IPS-15b (cell line): Measurements from ENCODE around the gene DDX41.

Experiments used
- H3K27me3 ChIP-seq: one replicate; pipeline ENCODE4 v1.6.1; 2013; ENCODE audit warnings: low read length; ENCODE audit not compliant: control insufficient read depth, insufficient read depth
- H3K36me3 ChIP-seq: one replicate; pipeline ENCODE4 v1.6.1; 2013; ENCODE audit warnings: low read length; ENCODE audit not compliant: control insufficient read depth, insufficient read depth
- H3K4me1 ChIP-seq: one replicate; pipeline ENCODE4 v1.6.1; 2013; ENCODE audit warnings: mild to moderate bottlenecking, low read length; ENCODE audit not compliant: control insufficient read depth, insufficient read depth
- H3K4me3 ChIP-seq: one replicate; pipeline ENCODE4 v1.5.1; 2013; ENCODE audit warnings: low read depth, low read length
- H3K9ac ChIP-seq: one replicate; pipeline ENCODE4 v1.6.1; 2013; ENCODE audit warnings: low read depth, mild to moderate bottlenecking, low read length
- H3K9me3 ChIP-seq: one replicate; pipeline ENCODE4 v1.6.1; 2013; ENCODE audit warnings: mild to moderate bottlenecking, low read length; ENCODE audit not compliant: control insufficient read depth, insufficient read depth

The DDX41 gene

DNA sequence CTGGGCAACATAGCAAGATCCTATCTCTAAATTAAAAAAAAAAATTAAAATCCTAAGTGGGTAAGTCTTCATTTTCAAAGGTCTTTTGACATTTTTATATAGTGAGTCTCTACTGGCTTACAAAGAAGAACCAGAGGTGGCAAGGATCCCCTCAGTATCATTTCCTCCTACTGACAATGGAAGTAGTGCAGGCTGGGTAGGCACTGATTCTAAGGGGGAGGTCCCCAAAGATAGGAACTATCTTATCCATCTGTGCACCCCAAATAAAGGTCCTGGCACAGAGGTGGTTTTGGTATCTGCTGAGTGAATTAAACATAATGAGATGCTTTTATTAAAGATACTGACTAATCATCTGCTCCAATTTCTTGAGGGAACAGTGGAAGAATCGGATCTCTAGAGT, 33.4 kb upstream of the DDX41 start:
- no peaks in the 10 kb centered on the region for H3K27me3 ChIP-seq
- no peak overlapping the region for H3K4me3 ChIP-seq
- H3K9ac ChIP-seq, result no peak overlapping the region
- peaks cover 2% of the 10 kb centered on the region for H3K4me1 ChIP-seq
- H3K9me3 ChIP-seq, result no peaks in the 10 kb centered on the region
- no peaks in the 10 kb centered on the region for H3K36me3 ChIP-seq

DNA sequence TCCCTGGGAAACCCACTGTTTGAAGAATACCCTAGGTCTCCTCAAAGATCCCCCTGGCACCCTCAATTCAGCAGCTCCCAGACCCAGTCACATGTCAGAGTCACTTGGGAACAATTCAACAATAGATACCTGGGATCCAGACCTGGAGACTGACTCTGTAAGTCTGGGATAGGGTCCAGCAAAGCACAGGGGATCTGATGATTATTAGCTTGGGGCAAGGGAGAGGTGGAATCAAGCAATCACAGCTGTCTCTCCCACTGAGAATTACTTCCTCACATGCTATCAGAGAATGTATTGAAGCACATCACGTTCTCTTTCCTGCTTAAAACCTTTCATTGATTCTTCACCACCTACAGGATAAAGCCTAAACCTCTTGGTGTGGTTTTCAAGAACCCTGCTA, 31.7 kb upstream of the DDX41 start:
- H3K4me1 ChIP-seq, result no peaks in the 10 kb centered on the region
- no peak overlapping the region for H3K4me3 ChIP-seq
- H3K27me3 ChIP-seq, result no peaks in the 10 kb centered on the region
- H3K9ac ChIP-seq, result no peak overlapping the region
- H3K36me3 ChIP-seq, result no peaks in the 10 kb centered on the region
- H3K9me3 ChIP-seq, result no peaks in the 10 kb centered on the region

DNA sequence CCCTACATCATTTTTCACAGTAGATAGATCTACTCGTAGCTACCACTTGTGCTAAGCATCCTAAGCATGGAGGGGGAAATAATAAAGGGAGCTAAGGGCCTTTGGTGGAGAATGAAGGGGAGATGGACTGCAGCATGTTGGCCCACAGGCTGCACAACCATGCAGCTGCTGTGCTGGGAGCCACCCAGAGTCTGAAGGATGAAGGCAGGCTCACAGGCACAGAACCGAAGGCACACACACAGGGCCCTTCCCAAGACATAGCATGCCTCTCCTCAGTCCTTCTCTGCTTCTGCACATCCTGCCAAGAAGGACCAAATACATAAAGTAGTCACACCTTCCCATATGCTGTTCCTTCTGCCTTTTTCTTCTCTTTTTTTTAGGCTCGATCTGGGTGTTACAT, 31.0 kb upstream of the DDX41 start:
- no peaks in the 10 kb centered on the region for H3K9me3 ChIP-seq
- H3K4me1 ChIP-seq, result no peaks in the 10 kb centered on the region
- no peaks in the 10 kb centered on the region for H3K36me3 ChIP-seq
- H3K4me3 ChIP-seq, result no peak overlapping the region
- no peak overlapping the region for H3K9ac ChIP-seq
- no peaks in the 10 kb centered on the region for H3K27me3 ChIP-seq

DNA sequence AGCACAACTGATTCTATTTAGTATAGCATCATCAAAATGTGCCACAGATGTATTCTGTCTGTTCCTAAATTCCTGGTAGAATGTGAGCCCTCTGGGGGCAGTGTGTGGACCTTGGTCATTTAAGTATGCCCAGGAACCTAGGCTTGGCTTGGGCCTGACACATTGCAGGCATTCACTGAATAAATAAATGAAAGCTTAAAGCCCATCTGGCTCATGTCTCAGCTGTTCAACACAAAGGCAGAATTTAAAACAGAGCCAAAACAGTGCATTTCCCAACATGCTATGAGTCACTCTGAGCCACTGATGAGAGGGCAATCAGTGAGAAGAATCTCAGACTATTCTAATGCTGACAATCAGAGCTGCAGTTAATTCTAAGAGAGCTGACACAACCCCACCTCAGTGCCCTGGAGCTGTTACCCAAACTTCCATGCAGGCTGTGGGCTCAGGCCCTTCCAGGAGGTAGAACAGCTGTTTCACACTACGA, 29.5 kb upstream of the DDX41 start:
- Histone ChIP-seq H3K4me3 (no peak overlapping the region), H3K36me3 (no peaks in the 10 kb centered on the region), H3K9me3 (no peaks in the 10 kb centered on the region), H3K4me1 (no peaks in the 10 kb centered on the region), H3K27me3 (no peaks in the 10 kb centered on the region), H3K9ac (no peak overlapping the region)

DNA sequence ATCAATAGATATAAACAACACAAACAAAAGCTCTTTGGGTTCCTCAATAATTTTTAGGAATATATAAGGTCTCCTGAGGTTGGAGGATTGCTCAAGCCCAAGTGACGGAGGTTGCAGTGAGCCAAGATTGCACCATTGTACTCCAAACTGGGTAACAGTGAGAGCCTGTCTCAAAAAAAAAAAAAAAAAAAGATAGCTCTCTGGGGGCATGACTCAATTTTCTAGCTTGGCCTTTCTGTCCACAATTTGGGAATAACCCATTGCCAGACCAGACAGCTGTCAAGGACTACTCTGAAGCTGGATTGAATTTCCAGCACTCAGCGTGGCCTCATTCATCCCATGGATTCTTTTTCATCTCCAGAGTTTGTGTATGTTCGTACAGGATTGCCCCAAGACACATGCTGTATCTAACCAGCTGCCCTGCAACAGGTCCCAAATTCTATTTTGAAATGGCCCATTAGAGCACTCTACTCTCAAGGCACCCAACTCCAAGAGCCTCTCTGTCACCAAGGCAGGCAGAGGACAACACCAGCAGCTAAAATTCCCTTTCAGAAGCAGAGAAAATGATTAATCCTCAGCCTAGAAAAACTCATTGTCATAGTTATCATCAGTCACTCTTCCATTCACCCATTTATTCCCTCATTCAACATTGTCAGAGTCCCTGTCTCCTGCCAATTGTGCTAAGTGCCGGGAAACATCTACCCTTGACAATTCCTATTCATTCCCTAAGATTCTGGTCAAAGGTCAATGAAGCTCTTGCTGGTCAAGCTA, 28.9 kb upstream of the DDX41 start:
- no peaks in the 10 kb centered on the region for H3K36me3 ChIP-seq
- H3K4me3 ChIP-seq, result no peak overlapping the region
- no peaks in the 10 kb centered on the region for H3K9me3 ChIP-seq
- no peaks in the 10 kb centered on the region for H3K27me3 ChIP-seq
- H3K4me1 ChIP-seq, result no peaks in the 10 kb centered on the region
- no peak overlapping the region for H3K9ac ChIP-seq

DNA sequence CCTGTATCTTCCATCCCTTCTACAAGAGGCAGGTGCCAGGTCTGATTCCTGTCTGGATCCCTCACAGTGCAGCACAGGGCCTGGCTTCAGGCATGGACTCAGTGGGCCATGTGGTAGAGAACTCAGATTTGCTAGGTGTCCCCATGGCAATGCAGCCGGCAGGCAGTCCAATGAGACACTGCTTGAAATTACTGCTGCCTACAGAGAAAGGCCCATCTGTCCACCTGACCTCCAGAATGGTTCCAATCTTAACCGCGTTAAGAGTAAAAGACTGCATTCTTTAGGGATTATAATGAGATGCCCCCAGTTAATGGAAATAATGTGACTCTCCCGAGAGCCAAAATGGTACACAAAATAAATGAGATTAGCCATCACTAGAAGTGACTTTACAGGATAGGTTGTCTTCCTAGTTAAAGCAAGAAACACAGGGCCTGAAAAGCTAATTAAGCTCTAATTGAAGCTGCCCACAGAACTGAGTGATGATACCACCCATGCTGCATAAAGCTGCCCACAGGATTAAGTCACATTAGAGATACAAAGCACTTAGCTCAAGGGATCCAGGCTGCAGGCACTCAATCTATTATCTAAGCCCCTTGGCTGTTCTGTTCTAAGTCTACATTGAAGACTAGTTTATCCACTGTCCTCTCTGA, 26.2 kb upstream of the DDX41 start:
- Histone ChIP-seq H3K4me3 (no peak overlapping the region), H3K9me3 (no peaks in the 10 kb centered on the region), H3K36me3 (peaks cover 9% of the 10 kb centered on the region), H3K9ac (no peak overlapping the region), H3K4me1 (no peaks in the 10 kb centered on the region), H3K27me3 (no peaks in the 10 kb centered on the region)

DNA sequence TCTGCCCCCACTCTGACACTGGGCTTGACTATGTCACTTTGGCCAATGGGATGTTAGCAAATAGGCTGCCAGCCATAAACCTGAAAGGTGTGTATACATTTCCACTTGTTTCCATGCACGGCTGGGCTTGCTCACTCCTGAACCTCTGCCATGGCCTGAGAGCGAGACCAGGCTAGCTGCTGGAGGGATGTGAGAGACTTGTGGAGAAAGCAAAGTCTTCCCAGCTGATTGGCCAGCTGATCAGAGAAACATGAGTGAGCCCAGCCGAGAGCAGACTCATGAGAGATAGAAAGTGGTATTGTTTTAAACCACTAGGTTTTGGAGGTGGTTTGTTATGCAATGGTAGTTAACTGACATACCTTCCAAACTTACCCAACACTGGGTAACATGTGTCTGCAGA, 23.7 kb upstream of the DDX41 start:
- no peaks in the 10 kb centered on the region for H3K9me3 ChIP-seq
- H3K27me3 ChIP-seq, result no peaks in the 10 kb centered on the region
- H3K36me3 ChIP-seq, result peaks cover 22% of the 10 kb centered on the region
- no peaks in the 10 kb centered on the region for H3K4me1 ChIP-seq
- no peak overlapping the region for H3K9ac ChIP-seq
- H3K4me3 ChIP-seq, result no peak overlapping the region

DNA sequence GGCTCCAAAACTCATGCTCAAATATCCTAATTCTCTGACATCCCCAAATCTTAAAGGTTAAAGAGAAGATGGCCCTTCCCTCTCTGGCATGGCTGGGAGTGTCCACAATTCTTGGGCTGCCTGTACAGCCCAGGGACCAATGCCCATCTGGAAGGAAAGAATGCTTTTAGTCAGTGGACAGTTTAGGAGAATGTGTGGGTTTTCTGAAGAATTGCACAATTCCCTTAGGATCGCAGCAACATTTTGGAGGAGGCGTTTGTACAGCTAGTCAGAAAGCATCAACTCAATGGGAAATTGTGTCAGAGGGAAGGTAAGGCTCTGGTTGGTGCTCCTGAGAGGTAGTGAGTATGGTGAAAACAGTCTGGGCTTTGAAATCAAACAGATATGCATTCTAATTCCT, 22.6 kb upstream of the DDX41 start:
- no peak overlapping the region for H3K4me3 ChIP-seq
- peaks cover 25% of the 10 kb centered on the region for H3K36me3 ChIP-seq
- H3K27me3 ChIP-seq, result no peaks in the 10 kb centered on the region
- no peaks in the 10 kb centered on the region for H3K4me1 ChIP-seq
- H3K9me3 ChIP-seq, result no peaks in the 10 kb centered on the region
- H3K9ac ChIP-seq, result no peak overlapping the region

DNA sequence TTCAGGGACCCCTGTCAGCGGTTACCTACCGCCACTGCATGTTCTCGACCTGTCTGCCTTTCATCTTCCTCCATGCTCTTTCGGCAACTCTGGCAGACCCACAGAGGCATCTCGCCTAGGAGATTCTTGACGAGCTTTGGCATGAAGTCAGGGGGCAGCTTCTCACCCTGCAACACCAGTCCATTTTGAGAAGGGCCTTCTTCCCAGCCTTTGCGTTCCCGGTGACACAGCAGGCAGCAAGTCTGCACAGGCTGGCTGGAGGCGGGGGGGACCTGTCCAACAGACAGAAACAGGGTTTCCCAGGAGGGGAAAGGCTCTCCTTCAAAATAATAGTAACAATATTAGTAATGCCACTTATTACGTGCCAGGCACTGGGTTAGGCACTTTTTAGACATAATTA, 22.1 kb upstream of the DDX41 start:
- Histone ChIP-seq H3K4me3 (no peak overlapping the region), H3K9ac (no peak overlapping the region), H3K9me3 (no peaks in the 10 kb centered on the region), H3K4me1 (no peaks in the 10 kb centered on the region), H3K36me3 (peaks cover 27% of the 10 kb centered on the region), H3K27me3 (no peaks in the 10 kb centered on the region)

DNA sequence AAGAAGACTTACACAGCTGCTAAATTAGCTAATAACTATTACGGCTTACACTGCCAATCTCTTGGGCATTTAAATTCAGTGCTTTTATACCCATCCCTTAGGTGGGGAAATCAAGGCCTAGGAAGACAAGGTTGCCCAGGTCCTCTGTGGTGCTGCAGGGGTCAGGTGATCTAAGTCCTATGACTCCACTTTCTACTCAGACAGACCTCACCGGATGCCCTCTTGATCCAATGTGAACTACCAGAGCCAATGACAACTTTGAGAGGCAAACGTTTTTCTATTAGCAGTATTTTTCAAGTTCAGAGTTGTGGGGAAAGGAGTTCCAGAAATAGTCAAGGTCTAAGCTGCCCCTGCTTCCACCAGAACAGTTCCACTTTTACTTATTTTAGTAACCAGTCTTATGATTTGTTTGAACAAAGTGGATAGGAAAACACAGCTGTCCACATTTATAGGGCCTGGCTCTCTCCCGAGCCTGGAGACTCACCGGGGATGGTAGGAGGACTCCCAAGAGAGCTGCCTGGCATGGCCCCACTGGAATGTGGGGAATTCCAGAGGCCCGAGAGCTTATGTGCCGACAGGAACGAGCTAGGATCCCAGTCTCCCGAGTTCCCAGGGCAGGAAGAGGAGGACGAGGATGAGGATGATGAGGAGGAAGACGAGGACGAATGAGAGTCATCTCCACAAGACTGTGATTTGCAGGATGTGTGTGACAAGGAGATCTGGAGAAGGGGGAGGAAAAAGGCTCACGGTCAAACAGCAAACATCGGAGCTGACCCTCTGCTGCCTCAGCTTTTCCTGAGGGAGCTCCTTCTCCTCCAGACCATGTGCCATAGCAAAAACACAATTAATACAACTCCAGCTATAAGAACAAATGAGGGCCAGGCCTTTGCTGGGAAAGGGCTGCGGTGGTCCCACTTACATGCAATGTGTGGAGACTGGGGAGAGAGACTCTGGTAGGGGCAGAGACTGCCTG, 20.9 kb upstream of the DDX41 start:
- no peak overlapping the region for H3K9ac ChIP-seq
- no peaks in the 10 kb centered on the region for H3K27me3 ChIP-seq
- no peak overlapping the region for H3K4me3 ChIP-seq
- no peaks in the 10 kb centered on the region for H3K4me1 ChIP-seq
- H3K9me3 ChIP-seq, result no peaks in the 10 kb centered on the region
- peaks cover 31% of the 10 kb centered on the region for H3K36me3 ChIP-seq

DNA sequence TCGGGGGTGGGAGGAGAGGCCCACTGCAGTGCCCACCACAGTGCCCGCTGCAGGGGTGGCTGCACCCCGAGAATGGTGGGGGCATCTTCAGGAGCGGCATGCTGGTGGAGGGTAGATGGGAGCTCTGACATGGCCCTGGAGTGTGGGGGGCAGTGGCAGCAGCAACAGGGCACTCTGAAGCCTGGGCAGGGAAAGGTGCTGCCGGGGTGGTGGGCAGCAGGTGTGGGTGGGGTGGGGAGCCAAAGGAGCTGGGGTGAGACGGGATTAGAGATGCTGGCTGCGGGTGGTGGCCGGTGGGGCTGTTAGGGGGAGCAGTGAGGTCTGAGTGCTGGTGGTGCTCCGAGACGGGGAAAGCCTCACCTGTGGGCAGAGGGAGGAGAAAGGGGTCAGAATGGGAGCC, 19.6 kb upstream of the DDX41 start:
- no peaks in the 10 kb centered on the region for H3K9me3 ChIP-seq
- H3K9ac ChIP-seq, result no peak overlapping the region
- no peaks in the 10 kb centered on the region for H3K27me3 ChIP-seq
- H3K36me3 ChIP-seq, result peaks cover 43% of the 10 kb centered on the region
- H3K4me3 ChIP-seq, result no peak overlapping the region
- H3K4me1 ChIP-seq, result no peaks in the 10 kb centered on the region
